GM19397 (cell line): ENCODE data around the gene CTLA4.
"Not testable (repeated sequence)": the region's sequence is repeated elsewhere in the genome, so short reads cannot be mapped to it uniquely, and the experiment has no call there.

Source experiments
- ATAC-seq: cut with Tn5 transposase; IDR thresholded peaks from one replicate; pipeline ENCODE4 v1.9.1; 2021; ENCODE audit warnings: mild to moderate bottlenecking, moderate library complexity; ENCODE audit not compliant: unreplicated experiment

CTLA4 gene

GRCh38 chr2:203855274-203855673 lies 12.3 kb upstream of the CTLA4 start:
- ATAC-seq = no peak

DNA sequence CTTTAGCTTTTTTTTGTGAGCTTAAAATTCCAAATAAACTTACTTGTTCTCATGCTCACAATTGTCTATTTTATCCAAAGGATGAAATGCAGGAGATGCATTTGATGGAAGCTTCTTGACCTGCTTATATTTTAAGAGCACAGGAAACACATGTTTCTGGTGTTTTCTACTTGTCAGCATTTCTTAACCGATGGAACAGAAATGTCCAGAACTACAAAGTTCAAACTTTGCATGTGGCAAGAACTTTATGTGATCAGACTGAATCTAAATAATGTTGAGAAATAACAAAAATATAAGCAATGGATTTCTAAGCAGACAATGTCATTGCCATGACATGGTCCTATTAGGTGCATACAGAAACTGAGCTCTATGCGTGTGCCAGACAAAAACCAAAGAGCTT lies 9.9 kb upstream of the CTLA4 start:
- ATAC-seq = no peak

- no peak for ATAC-seq
Observed at GRCh38 chr2:203858176-203858575, 9.4 kb upstream of the CTLA4 start.

- ATAC-seq = no peak
Observed at GRCh38 chr2:203859030-203859789, 8.4 kb upstream of the CTLA4 start.

GRCh38 chr2:203861197-203861596 lies 6.4 kb upstream of the CTLA4 start:
- no peak for ATAC-seq

DNA sequence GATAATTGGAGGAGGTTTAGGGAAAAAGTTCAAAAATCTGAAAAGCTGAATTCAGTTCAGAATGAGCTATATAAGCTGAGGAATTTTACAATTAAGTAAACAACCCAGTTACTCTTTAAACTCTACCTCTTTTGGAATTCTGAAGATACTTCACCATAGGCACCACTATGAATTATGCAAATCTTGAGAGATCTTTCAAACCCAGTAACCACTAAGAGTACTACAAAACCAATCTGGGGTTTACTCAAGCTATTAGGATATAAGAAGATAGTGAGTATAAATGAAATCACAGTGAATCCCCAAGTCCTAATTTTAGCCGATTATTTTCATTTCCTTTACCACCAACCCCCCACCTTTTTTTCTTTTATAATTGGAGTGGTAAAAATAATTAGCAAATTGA lies 6.0 kb upstream of the CTLA4 start:
- ATAC-seq = no peak

- no peak for ATAC-seq
Observed at GRCh38 chr2:203869223-203870042, 1.9 kb downstream of the CTLA4 start.

- ATAC-seq = no peak
Observed at GRCh38 chr2:203870481-203870880, 2.9 kb downstream of the CTLA4 start.

DNA sequence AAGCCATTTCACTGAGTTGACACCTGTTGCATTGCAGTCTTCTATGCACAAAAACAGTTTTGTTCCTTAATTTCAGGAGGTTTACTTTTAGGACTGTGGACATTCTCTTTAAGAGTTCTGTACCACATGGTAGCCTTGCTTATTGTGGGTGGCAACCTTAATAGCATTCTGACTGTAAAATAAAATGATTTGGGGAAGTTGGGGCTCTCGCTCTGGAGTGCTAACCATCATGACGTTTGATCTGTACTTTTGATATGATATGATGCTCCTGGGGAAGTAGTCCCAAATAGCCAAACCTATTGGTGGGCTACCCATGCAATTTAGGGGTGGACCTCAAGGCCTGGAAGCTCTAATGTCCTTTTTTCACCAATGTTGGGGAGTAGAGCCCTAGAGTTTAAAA lies 3.4 kb downstream of the CTLA4 start:
- no peak for ATAC-seq

- peak; percentile 87 for ATAC-seq
Observed at GRCh38 chr2:203871371-203871983, 3.9 kb downstream of the CTLA4 start.

DNA sequence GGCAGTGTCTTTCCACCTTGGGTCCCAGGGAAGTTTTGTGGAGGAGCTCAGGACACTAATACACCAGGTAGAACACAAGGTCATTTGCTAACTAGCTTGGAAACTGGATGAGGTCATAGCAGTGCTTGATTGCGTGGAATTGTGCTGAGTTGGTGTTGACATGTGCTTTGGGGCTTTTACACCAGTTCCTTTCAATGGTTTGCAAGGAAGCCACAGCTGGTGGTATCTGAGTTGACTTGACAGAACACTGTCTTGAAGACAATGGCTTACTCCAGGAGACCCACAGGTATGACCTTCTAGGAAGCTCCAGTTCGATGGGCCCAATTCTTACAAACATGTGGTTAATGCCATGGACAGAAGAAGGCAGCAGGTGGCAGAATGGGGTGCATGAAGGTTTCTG lies 5.9 kb downstream of the CTLA4 start:
- ATAC-seq = no peak

DNA sequence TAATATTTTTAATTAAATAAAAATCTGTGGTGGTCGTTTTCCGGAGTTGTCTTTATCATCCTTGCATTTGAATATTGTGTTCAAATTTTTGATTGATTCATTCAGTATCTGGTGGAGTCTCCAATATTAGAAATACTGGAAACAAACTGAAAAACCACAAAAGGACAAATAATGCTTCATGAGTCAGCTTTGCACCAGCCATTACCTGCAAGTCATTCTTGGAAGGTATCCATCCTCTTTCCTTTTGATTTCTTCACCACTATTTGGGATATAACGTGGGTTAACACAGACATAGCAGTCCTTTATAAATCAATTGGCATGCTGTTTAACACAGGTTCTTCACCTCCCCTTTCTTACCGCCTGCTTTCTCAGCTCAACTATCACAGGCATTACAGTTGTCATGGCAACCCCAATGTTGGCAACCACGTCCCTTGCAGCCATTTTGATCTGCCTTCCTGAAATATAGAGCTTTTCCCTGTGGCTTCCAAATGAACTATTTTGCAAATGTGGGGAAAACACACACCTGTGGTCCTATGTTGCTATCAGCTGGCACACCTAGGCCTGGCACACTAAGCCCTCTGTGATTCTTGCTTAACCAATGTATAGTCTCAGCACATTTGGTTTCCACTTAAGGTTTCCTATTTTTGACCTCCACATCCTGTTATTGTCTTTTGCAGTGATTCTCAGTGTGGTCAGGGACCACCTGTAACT lies 6.5 kb downstream of the CTLA4 start:
- ATAC-seq = no peak

DNA sequence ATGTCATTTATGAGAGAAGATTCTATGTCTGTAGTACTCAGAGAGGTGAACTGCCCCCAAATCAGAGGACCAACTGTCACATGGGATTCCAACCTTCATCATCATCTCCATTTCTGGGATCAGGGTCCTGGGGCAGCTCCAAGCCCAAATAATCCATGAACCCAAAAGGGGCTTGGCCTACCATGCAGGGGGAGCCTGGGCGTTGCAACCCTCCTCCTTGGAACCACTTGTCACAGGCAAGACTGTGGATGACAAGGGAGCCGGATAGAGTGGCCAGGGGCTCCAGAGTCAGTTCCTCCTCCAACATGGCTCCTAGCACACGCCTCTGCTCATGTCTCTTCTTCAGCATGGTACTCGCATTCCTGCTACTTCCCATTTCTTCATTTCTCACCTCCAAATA lies 7.9 kb downstream of the CTLA4 start:
- ATAC-seq = no peak

DNA sequence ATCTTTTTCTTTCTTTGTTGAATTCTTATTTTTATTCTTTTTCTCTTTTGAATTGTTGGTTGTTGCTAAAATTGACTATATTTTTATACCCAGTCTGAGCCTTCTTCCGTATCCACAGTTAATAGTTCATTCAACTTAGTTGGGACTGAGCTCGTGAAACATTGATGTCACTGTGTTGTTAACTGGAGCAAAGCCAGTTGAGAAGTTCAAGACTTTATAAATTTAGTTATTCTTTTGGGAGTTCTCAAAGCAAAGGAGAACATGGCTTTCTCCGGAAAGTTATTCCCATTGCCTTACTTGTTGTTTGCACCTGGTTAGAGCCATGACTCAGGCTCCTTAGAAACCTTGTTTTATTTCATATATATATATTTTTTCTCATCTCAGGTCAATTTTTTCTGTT lies 8.8 kb downstream of the CTLA4 start:
- ATAC-seq = no peak

DNA sequence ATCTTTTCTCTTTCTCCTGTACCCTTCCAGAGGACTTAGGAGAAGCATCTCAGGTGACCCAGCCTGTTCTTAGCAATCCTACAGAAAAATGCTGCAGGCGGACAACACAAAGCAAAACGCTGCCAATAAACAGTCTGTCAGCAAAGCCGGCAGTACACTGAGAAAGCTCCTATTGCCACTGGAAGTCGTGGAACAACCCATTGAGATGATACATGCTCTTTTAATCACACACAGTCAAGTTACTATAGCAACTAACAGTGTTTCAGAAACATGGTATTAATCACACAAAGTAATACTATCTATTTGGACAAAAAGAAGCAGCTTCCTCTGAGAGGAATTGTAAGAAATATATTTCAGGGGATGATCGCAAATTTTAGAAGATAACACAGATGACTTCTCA lies 10.5 kb downstream of the CTLA4 start:
- ATAC-seq = no peak

- no peak for ATAC-seq
Observed at GRCh38 chr2:203880557-203881125, 13.1 kb downstream of the CTLA4 start.

GRCh38 chr2:203881185-203881584 lies 13.6 kb downstream of the CTLA4 start:
- not testable (repeated sequence) for ATAC-seq

- no peak for ATAC-seq
Observed at GRCh38 chr2:203882551-203882950, 15.0 kb downstream of the CTLA4 start.

DNA sequence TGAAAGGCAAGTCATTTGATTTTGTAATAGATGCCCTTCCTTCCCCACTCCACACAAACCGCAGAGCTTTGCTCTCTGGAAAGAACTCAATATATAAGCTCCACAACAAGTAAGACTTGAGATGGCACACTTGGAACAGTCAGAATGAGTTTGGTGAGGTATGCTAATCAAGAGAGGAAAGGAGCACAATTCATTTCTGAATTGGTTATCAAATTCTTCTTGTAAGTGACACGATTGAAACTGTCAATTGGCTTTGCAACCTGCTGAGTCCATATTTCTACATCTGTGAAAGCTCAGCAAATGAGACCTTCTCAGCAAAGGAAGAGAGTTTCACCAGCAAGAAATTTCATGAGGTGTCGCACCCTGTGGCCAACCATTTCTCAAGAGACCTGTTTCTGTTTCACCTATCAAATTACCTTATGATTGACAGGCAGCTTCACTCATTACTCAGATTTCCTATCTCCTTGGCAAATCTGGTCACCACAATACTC lies 19.1 kb downstream of the CTLA4 start:
- no peak for ATAC-seq

- no peak for ATAC-seq
Observed at GRCh38 chr2:203887677-203888076, 20.1 kb downstream of the CTLA4 start.

DNA sequence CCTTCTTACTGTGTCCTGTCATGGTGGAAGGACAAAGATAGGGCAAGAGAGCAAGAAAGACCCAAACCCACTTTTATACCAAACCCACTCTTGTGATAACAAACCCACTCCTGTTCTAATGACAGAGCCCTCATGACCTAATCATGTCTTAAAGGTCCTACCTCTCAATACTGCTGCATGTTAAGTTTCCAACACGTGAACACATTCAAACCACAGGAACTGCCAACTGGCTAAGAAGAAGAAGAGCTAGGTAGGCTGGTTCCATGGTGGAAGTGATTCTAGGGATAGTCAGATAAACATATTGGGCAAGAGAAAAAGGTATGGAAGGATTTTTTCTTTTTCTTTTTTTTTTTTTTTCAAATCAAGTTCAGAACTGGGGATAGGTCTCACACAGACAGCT lies 22.0 kb downstream of the CTLA4 start:
- ATAC-seq = no peak
